B cell (primary cell): ENCODE measurements around the gene CXCL12. TPM values are rescaled to one million over a fixed set of nuclear protein-coding genes. Genes with fewer than 3 reads are reported as not detected.

Experiments
- ATAC-seq: fragments of 200-7000 bp; cut with Tn5 transposase; one replicate; pipeline ENCODE4 v1.10.0; 2021; ENCODE audit warnings: low read depth, mild to moderate bottlenecking, moderate number of reproducible peaks, moderate library complexity
- CTCF ChIA-PET: fragments of 350-600 bp; sonication (Branson Sonifier 250); formaldehyde crosslinking; loops from one replicate; lab custom pipeline; 2021; ENCODE audit warnings: antibody characterized with exemption, inconsistent platforms; lab: Charles Lee
- POLR2A ChIA-PET: fragments of 350-600 bp; sonication (Branson Sonifier 250); formaldehyde crosslinking; loops from one replicate; lab custom pipeline; 2021; ENCODE audit warnings: antibody characterized with exemption; lab: Charles Lee
- DNase-seq: peaks from one replicate; pipeline ENCODE4 v3.0.0; 2013
- H2AFZ ChIP-seq: 2 replicates; pipeline ENCODE4 v1.6.1; 2012; ENCODE audit warnings: mild to moderate bottlenecking, low read depth, low read length; ENCODE audit not compliant: insufficient read depth, poor library complexity, severe bottlenecking
- H3K27ac ChIP-seq, 2 donors: 1 replicate in 1 of 2; 2 replicates in 1 of 2; pipeline ENCODE4 v1.5.1; 2012 to 2013; ENCODE audit warnings: low read length in 2 of 2, mild to moderate bottlenecking in 2 of 2, moderate library complexity in 1 of 2
- H3K27me3 ChIP-seq, 4 experiments: fragments of 200-600 bp in 1 of 4; sonication (generic) in 1 of 4; replicated peaks in 1 of 4; 1 replicate in 2 of 4; 2 replicates in 2 of 4; pipeline versions ENCODE4 v1.6.1 to v1.7.0; 2013 to 2016; ENCODE audit warnings: low read length in 3 of 4, mild to moderate bottlenecking in 2 of 4, mixed read lengths in 1 of 4, moderate library complexity in 1 of 4; ENCODE audit not compliant: insufficient read depth in 4 of 4, control insufficient read depth in 3 of 4; ENCODE audit errors: control extremely low read depth in 1 of 4
- H3K36me3 ChIP-seq, 2 experiments: replicated peaks in 1 of 2; 1 replicate in 1 of 2; 2 replicates in 1 of 2; pipeline versions ENCODE4 v1.6.1 to v1.7.1; 2013; ENCODE audit warnings: low read length in 1 of 2; ENCODE audit not compliant: insufficient read depth in 2 of 2, control insufficient read depth in 1 of 2; ENCODE audit errors: control extremely low read depth in 1 of 2, extremely low read depth in 1 of 2
- H3K4me1 ChIP-seq, 2 donors: fragments of 200-600 bp in 1 of 2; sonication (generic) in 1 of 2; 1 replicate in 1 of 2; 2 replicates in 1 of 2; pipeline versions ENCODE4 v1.5.1 to v1.6.1; 2013 to 2017; ENCODE audit warnings: low read length in 2 of 2; ENCODE audit not compliant: control insufficient read depth in 2 of 2, insufficient read depth in 2 of 2
- H3K4me2 ChIP-seq: replicated peaks from 2 replicates; pipeline ENCODE3; 2012; ENCODE audit warnings: mild to moderate bottlenecking, low read depth, low read length; ENCODE audit not compliant: poor library complexity, severe bottlenecking
- H3K4me3 ChIP-seq, 5 experiments: fragments of 200-600 bp in 1 of 5; sonication (generic) in 1 of 5; 1 replicate in 3 of 5; 2 replicates in 2 of 5; pipeline versions ENCODE4 v1.5.1 to v1.7.0; 2011 to 2016; ENCODE audit warnings: low read length in 4 of 5, mild to moderate bottlenecking in 4 of 5, low read depth in 2 of 5, control low read depth in 1 of 5, moderate library complexity in 1 of 5; ENCODE audit not compliant: insufficient read depth in 1 of 5; ENCODE audit errors: control extremely low read depth in 1 of 5, extremely low read depth in 1 of 5
- H3K79me2 ChIP-seq: fragments of 200-600 bp; sonication (generic); one replicate; pipeline ENCODE4 v1.6.0; 2016; ENCODE audit warnings: low read length; ENCODE audit not compliant: control insufficient read depth, insufficient read depth
- H3K9ac ChIP-seq: fragments of 200-600 bp; sonication (generic); 2 replicates; pipeline ENCODE4 v1.6.1; 2017; ENCODE audit warnings: mild to moderate bottlenecking, low read length, moderate library complexity
- H3K9me3 ChIP-seq, 3 donors: one replicate each; pipeline versions ENCODE4 v1.6.1 to v1.7.1; 2013; ENCODE audit warnings: low read length in 2 of 3; ENCODE audit not compliant: control insufficient read depth in 2 of 3, insufficient read depth in 1 of 3; ENCODE audit errors: control extremely low read depth in 1 of 3
- H4K20me1 ChIP-seq: 2 replicates; pipeline ENCODE4 v1.6.0; 2012; ENCODE audit warnings: mild to moderate bottlenecking, low read length; ENCODE audit not compliant: insufficient read depth, control insufficient read depth, poor library complexity, severe bottlenecking
- H3K27ac Mint-ChIP-seq: one replicate; pipeline ENCODE4 v1.8.0; 2021; ENCODE audit warnings: mixed read lengths
- H3K27me3 Mint-ChIP-seq: one replicate; pipeline ENCODE4 v1.8.0; 2021; ENCODE audit warnings: mixed read lengths
- H3K4me1 Mint-ChIP-seq: one replicate; pipeline ENCODE4 v1.8.0; 2021; ENCODE audit warnings: mixed read lengths
- H3K4me3 Mint-ChIP-seq: one replicate; pipeline ENCODE4 v1.8.0; 2021; ENCODE audit warnings: mixed read lengths
- H3K9me3 Mint-ChIP-seq: one replicate; pipeline ENCODE4 v1.8.0; 2022; ENCODE audit warnings: mixed read lengths; ENCODE audit not compliant: insufficient read depth
- EZH2 ChIP-seq: IDR thresholded peaks from 2 replicates; pipeline ENCODE4 v1.6.1; 2012; ENCODE audit warnings: borderline replicate concordance, low read depth, mild to moderate bottlenecking, moderate library complexity, low read length; ENCODE audit not compliant: insufficient read depth, poor library complexity, severe bottlenecking
- WGBS: methylation state at CpG from one replicate; pipeline ENCODE4 v1.1.5; 2013; ENCODE audit warnings: missing lambda C conversion rate; ENCODE audit not compliant: insufficient coverage; 5-methylcytosine and 5-hydroxymethylcytosine counted together
- intact Hi-C: fragments of 100-400 bp; cut with micrococcal nuclease; formaldehyde crosslinking; loops from one replicate; pipeline ENCODE4 v1.10.0; 2022
- polyA plus RNA-seq: library from polyadenylated mRNA; depleted of rRNA; stranded (reverse); fragments of >200 nt; gene quantifications from 2 replicates; pipeline ENCODE4 v1.2.3, GENCODE V29; 2012
- total RNA-seq, 2 donors: library from RNA; stranded (reverse); fragments of 120-200 nt in 1 of 2; gene quantifications; 1 replicate in 1 of 2; 2 replicates in 1 of 2; pipeline versions ENCODE4 v1.2.3 to v1.2.4, GENCODE V29; 2013 to 2022
- TF ChIP-seq, protein P1 (sequence below): fragments of 200-600 bp; IDR thresholded peaks from one replicate; pipeline ENCODE4 v1.8.0; 2022; ENCODE audit warnings: antibody characterized with exemption, mild to moderate bottlenecking

The CXCL12 gene
- total and polyA plus RNA-seq, 2 donors (not counting 1 experiment from before 2014, with no cell fraction given) = not detected

GRCh38 chr10:44378626-44379025, 6.3 kb downstream of the CXCL12 start:
- intact Hi-C loops = no loop called here
- Histone ChIP-seq H3K27me3 (peaks cover 0 to 5% (median 0%) of the 10 kb centered on the region in 4 experiments), H4K20me1 (no peaks in the 10 kb centered on the region), H3K9me3 (peaks cover 0 to 4% (median 0%) of the 10 kb centered on the region in 3 donors), H3K27ac (no peak overlapping the region), H2AFZ (no peak overlapping the region), H3K4me2 (no peak overlapping the region), H3K4me1 (no peaks in the 10 kb centered on the region), H3K79me2 (no peaks in the 10 kb centered on the region), H3K36me3 (no peaks in the 10 kb centered on the region), H3K4me3 (no peak overlapping the region), H3K9ac (no peak overlapping the region)
- Mint-ChIP-seq H3K4me3 (no peak overlapping the region), H3K27me3 (peaks cover 11% of the 10 kb centered on the region), H3K4me1 (no peaks in the 10 kb centered on the region), H3K27ac (no peak overlapping the region), H3K9me3 (no peaks in the 10 kb centered on the region)
- CTCF ChIA-PET = no interaction called here
- TF ChIP-seq, protein P1, sequence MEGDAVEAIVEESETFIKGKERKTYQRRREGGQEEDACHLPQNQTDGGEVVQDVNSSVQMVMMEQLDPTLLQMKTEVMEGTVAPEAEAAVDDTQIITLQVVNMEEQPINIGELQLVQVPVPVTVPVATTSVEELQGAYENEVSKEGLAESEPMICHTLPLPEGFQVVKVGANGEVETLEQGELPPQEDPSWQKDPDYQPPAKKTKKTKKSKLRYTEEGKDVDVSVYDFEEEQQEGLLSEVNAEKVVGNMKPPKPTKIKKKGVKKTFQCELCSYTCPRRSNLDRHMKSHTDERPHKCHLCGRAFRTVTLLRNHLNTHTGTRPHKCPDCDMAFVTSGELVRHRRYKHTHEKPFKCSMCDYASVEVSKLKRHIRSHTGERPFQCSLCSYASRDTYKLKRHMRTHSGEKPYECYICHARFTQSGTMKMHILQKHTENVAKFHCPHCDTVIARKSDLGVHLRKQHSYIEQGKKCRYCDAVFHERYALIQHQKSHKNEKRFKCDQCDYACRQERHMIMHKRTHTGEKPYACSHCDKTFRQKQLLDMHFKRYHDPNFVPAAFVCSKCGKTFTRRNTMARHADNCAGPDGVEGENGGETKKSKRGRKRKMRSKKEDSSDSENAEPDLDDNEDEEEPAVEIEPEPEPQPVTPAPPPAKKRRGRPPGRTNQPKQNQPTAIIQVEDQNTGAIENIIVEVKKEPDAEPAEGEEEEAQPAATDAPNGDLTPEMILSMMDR = no peak
- no peak for TF ChIP-seq EZH2
- ATAC-seq (no peak), DNase-seq (no peak)
- POLR2A ChIA-PET = no interaction called here
- WGBS = 95% methylated on average over 14 of the region's 14 CpGs

- H3K36me3 ChIP-seq = no peaks in the 10 kb centered on the region
- intact Hi-C loops = no loop called here
- H3K27me3 Mint-ChIP-seq = peaks cover 5% of the 10 kb centered on the region
- H3K27ac Mint-ChIP-seq = no peak overlapping the region
- POLR2A ChIA-PET = no interaction called here
- 93% methylated on average over 15 of the region's 16 CpGs for WGBS
- no peak for DNase-seq
- TF ChIP-seq EZH2 = no peak
- TF ChIP-seq, protein P1 = no peak
- CTCF ChIA-PET = no interaction called here
- H3K9me3 ChIP-seq = peaks cover 0 to 2% (median 0%) of the 10 kb centered on the region in 3 donors
- no peaks in the 10 kb centered on the region for H3K79me2 ChIP-seq
- no peaks in the 10 kb centered on the region for H3K9me3 Mint-ChIP-seq
- H3K4me2 ChIP-seq = no peak overlapping the region
- H3K4me3 ChIP-seq = no peak overlapping the region
- H3K4me1 ChIP-seq = no peaks in the 10 kb centered on the region
- H3K4me1 Mint-ChIP-seq = no peaks in the 10 kb centered on the region
- no peak overlapping the region for H2AFZ ChIP-seq
- no peak overlapping the region for H3K9ac ChIP-seq
- no peak overlapping the region for H3K4me3 Mint-ChIP-seq
- H3K27me3 ChIP-seq = peaks cover 0 to under 1% (median 0%) of the 10 kb centered on the region in 4 experiments
- no peak for ATAC-seq
- H4K20me1 ChIP-seq = no peaks in the 10 kb centered on the region
- H3K27ac ChIP-seq = no peak overlapping the region
Observed at GRCh38 chr10:44377651-44378310, 7.1 kb downstream of the CXCL12 start.
